ENCODE data around the gene KCNQ1OT1. TPM values are rescaled to one million over a fixed set of nuclear protein-coding genes. Genes with fewer than 3 reads are reported as not detected.

Gene KCNQ1OT1
- total RNA-seq, 2 donors from 2014 or later: 0.26 to 0.35 TPM

DNA sequence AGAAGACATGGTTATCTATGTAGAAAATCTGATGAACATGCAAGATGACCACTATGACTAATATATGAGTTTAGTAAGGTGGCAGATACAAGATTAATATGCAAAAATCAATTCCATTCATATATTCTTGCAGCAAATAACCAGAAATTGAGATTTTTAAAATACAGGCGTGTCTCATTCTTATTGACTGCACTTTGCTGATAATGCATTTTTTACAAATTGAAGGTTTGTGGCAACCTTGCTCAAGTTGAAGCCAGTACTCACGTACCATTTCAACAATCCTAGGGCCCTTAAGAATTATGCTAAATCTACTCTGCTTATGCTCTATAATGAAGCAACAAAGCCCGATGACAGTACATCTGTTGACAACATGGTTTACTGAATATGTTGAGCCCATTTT is 104.6 kb downstream of the KCNQ1OT1 start:
- no peaks in the 10 kb centered on the region for H3K4me1 Mint-ChIP-seq (ENCODE audit: low read depth)
- H3K27me3 Mint-ChIP-seq (ENCODE audit: low read depth): no peaks in the 10 kb centered on the region
- no peak for DNase-seq
- ATAC-seq (replicated peaks in 1 of 2): no peak
- peaks cover 5 to 6% of the 10 kb centered on the region in 2 donors for H3K9me3 Mint-ChIP-seq
- no peak overlapping the region for H3K27ac Mint-ChIP-seq
- H3K4me3 Mint-ChIP-seq: no peak overlapping the region
- peaks cover 7 to 14% of the 10 kb centered on the region in 2 donors for H3K36me3 Mint-ChIP-seq (ENCODE audit: insufficient read depth in 2 of 2)

DNA sequence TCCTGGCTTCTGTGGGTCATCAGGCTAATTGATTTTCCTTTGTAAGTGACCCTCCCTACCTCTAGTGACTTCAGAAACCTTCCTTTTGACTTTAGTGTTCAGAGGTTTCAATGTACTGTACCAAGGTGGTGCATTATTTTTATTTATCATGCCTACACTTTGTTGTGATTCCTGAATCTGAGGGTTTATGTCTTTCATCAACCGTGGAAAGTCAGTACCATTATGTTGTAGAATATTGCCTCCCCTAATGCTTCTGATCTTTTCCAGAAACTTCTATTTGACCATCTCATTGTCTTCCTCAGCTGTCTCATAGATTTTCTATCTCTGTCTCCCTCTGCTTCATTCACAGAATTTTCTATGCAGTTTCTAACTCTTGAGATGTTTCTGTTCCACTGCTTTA is 105.5 kb downstream of the KCNQ1OT1 start:
- Mint-ChIP-seq H3K36me3 (ENCODE audit: insufficient read depth in 2 of 2) (peaks cover 7 to 13% of the 10 kb centered on the region in 2 donors), H3K27me3 (ENCODE audit: low read depth) (no peaks in the 10 kb centered on the region), H3K27ac (peak overlapping the region; percentile 36), H3K9me3 (peaks cover 5 to 6% of the 10 kb centered on the region in 2 donors), H3K4me1 (ENCODE audit: low read depth) (no peaks in the 10 kb centered on the region), H3K4me3 (no peak overlapping the region)
- no peak for ATAC-seq (replicated peaks in 1 of 2)
- no peak for DNase-seq

DNA sequence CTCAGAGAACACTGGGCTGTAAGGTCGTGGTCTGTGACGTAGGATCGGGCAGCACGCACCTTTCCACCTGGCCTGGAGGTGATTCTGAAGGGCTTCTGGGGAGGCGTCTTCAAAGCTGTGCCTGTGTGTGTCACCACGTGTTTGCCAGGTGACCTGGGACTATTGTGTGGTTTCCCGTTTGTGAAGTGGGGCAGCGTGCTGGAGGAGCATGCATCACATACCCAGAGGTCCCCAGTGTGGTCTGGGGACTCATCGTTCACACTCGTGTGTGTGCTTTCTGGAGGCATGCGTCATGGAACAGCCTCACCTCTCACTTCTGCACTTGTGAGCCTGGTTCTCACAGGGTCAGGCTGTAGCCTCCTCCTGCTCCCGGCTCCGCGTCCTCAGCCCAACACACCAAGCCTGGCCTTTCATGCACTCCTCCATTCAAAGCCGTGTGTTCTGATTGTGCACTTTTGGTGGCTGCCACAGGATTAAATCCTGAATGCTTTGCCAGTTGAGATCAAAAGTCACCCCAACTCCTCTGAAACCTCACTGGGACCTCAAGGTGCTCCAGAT is 106.3 kb downstream of the KCNQ1OT1 start:
- Mint-ChIP-seq H3K9me3 (peaks cover 2 to 5% of the 10 kb centered on the region in 2 donors), H3K27me3 (ENCODE audit: low read depth) (no peaks in the 10 kb centered on the region), H3K27ac (no peak overlapping the region), H3K36me3 (ENCODE audit: insufficient read depth in 2 of 2) (peaks cover 6 to 7% of the 10 kb centered on the region in 2 donors), H3K4me1 (ENCODE audit: low read depth) (no peaks in the 10 kb centered on the region), H3K4me3 (no peak overlapping the region)
- DNase-seq (no peak), ATAC-seq (replicated peaks in 1 of 2) (no peak)

DNA sequence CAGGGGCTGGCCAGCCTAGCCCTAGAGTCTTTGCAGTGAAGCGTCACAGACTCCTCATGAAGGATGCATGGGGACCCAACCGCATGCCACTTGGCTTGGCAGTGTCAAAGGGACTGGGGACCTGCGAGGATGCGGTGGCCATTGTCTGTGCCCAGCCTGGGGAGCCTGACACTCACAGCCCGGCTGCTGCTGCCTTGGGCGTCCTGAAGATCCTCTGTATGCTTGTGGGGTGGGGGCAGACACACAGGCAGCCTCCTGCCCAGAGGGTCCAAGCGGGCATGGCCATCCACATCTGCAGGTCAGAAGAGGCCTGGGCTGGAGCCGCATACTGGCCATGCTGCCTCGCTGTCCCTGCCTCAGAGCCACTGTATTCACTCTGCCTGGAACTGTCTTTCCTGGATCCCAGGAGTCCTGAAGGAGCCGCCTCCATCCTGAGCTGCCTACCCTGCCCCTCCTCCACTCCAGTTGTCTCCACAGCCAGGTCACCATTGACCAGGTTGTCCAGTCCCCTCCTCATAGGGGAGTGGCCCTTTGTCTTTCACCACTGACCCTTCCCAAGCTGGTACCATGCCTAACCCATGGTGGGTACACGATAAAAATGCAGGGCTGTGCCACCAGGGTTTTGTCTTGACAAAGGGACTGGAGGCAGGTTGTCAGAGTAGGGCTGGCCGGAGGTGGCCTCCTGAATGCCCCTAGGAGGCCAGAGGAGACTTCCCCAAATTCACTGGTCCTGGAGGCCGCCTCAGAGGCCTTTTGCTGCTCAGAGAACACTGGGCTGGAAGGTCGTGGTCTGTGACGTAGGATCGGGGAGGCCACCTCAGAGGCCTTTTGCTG is 107.0 kb downstream of the KCNQ1OT1 start:
- peaks cover 0 to 7% of the 10 kb centered on the region in 2 donors for H3K36me3 Mint-ChIP-seq (ENCODE audit: insufficient read depth in 2 of 2)
- H3K27me3 Mint-ChIP-seq (ENCODE audit: low read depth): no peaks in the 10 kb centered on the region
- no peak for ATAC-seq (replicated peaks in 1 of 2)
- no peak overlapping the region for H3K4me3 Mint-ChIP-seq
- no peak for DNase-seq
- no peak overlapping the region for H3K27ac Mint-ChIP-seq
- no peaks in the 10 kb centered on the region for H3K4me1 Mint-ChIP-seq (ENCODE audit: low read depth)
- H3K9me3 Mint-ChIP-seq: peaks cover 2% of the 10 kb centered on the region in 2 donors

DNA sequence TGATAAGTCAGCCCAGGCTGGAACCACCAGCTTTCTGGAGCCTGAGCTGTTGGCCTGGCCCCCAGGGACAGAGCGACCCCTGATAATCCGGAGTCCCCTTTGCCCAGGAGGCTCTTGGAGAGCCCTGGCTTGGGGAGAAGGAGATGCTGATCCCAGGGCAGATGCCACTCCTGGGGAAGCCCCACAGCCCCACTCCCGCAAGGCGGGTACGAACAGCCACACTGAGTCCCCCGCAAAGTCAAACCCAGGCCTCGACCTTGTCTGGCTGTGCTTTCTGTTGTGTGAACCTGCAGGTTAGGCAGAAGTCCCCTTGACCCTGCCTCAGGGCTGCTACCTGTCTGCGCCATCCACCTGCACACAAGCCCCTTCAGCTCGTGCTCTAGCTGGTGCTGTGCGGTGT is 108.0 kb downstream of the KCNQ1OT1 start:
- peaks cover 2% of the 10 kb centered on the region in 2 donors for H3K9me3 Mint-ChIP-seq
- H3K4me3 Mint-ChIP-seq: no peak overlapping the region
- H3K27ac Mint-ChIP-seq: no peak overlapping the region
- H3K27me3 Mint-ChIP-seq (ENCODE audit: low read depth): no peaks in the 10 kb centered on the region
- peaks cover 0 to 7% of the 10 kb centered on the region in 2 donors for H3K36me3 Mint-ChIP-seq (ENCODE audit: insufficient read depth in 2 of 2)
- no peaks in the 10 kb centered on the region for H3K4me1 Mint-ChIP-seq (ENCODE audit: low read depth)
- ATAC-seq (replicated peaks in 1 of 2): no peak
- no peak for DNase-seq

DNA sequence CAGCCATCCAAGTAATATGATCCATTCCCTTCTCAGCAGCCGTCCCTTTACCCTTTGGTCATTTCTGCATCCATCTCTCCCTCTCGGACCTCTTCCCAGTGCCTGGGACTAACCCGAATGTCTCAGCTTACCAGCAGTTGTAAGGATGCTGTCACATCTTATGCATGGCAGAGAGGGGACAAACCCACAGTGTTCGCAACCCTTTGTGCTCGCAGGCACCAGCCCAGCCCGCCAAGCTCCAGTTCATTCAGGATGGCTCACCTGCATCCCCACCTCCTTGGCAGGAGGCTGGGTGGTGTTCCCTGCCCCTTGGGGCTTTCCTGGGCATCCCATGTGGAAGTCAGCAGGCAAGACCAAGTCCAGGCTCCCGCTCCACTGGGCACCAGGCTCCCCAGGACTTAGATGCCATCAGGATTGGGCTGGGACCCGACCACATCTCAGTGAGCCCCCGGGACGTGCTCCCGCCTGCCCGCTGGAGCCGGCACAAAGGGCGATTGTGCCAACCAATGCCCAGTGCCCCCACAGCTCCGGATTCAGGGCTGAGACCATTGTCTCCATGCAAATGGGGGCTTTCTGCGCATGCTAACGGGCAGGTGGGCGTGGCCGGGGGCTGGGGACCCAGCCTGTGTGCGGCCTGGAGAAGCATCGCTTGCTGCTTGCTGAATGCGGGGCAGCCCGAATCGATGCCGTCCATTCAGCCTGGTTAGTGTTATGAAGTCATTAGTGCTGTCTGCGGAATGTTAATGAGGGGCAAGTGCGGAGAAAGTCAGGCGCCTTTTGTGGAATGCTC is 108.6 kb downstream of the KCNQ1OT1 start:
- ATAC-seq (replicated peaks in 1 of 2) (no peak), DNase-seq (no peak)
- Mint-ChIP-seq H3K27me3 (ENCODE audit: low read depth) (no peaks in the 10 kb centered on the region), H3K9me3 (peaks cover 2% of the 10 kb centered on the region in 2 donors), H3K4me1 (ENCODE audit: low read depth) (no peaks in the 10 kb centered on the region), H3K27ac (no peak overlapping the region), H3K4me3 (no peak overlapping the region), H3K36me3 (ENCODE audit: insufficient read depth in 2 of 2) (peaks cover 0 to 7% of the 10 kb centered on the region in 2 donors)

DNA sequence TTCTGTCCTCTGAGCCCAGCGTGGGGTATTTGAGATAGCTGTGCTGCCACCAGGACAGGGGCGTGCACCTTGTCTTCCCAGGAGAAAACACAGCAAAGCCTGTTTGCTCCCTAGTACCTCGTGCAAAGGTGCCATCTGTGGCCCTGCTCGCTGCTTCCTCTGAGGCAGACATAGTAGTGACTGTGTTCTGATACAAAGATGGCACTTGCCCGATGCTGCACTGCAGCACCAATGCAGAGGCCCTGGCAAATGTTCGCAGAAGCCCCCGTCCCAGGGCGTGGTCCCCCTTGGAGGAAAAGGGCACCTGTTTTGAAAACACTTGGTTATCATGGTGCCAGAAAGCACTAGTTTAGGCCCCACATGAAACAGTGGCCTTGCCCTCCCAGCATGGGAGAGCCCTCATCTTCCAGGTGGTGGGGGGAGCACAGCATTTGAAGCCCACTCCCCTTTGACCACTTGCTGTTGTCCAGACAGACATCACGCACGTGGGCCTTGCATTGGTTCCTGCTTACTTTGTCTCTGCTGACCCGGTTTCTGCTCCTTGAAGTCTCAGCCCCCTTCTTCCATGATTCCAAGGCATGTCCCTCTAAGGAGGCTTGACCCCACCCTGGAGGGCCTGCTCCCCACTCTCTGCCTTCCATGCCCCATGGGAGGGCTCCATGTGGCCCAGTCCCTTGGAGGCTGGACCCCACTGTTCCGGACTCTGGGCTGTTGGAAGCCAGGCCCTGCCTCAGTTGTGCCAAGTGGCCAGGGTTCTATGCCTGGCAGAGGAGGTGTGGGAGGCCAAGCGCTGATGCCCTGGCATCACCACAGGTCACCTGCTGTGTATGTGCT is 109.4 kb downstream of the KCNQ1OT1 start:
- H3K27me3 Mint-ChIP-seq (ENCODE audit: low read depth): no peaks in the 10 kb centered on the region
- H3K27ac Mint-ChIP-seq: no peak overlapping the region
- ATAC-seq (replicated peaks in 1 of 2) (no peak), DNase-seq (no peak)
- peaks cover 0 to 2% of the 10 kb centered on the region in 2 donors for H3K9me3 Mint-ChIP-seq
- H3K36me3 Mint-ChIP-seq (ENCODE audit: insufficient read depth in 2 of 2): peaks cover 0 to 5% of the 10 kb centered on the region in 2 donors
- no peak overlapping the region for H3K4me3 Mint-ChIP-seq
- no peaks in the 10 kb centered on the region for H3K4me1 Mint-ChIP-seq (ENCODE audit: low read depth)

DNA sequence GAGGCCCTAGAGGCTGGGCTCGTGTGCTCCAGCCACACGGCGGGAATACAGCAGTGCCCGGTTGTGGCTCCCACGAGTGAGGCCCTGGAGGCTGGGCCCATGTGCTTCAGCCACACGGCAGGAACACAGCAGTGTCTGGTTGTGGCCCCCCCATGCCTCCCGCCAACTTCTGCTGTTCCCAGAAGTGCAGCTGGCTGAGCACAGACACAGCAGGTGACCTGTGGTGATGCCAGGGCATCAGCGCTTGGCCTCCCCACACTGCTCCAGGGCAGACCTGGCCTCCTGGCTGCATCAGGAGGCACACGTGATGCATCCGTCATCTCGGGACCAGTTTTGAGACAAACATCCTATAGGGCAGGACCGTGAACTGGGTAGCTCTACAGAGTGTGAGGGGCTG is 110.3 kb downstream of the KCNQ1OT1 start:
- Mint-ChIP-seq H3K4me3 (no peak overlapping the region), H3K36me3 (ENCODE audit: insufficient read depth in 2 of 2) (peaks cover 0 to 5% of the 10 kb centered on the region in 2 donors), H3K27me3 (ENCODE audit: low read depth) (no peaks in the 10 kb centered on the region), H3K9me3 (peaks cover 0 to 2% of the 10 kb centered on the region in 2 donors), H3K4me1 (ENCODE audit: low read depth) (no peaks in the 10 kb centered on the region), H3K27ac (no peak overlapping the region)
- ATAC-seq (replicated peaks in 1 of 2): no peak
- no peak for DNase-seq

DNA sequence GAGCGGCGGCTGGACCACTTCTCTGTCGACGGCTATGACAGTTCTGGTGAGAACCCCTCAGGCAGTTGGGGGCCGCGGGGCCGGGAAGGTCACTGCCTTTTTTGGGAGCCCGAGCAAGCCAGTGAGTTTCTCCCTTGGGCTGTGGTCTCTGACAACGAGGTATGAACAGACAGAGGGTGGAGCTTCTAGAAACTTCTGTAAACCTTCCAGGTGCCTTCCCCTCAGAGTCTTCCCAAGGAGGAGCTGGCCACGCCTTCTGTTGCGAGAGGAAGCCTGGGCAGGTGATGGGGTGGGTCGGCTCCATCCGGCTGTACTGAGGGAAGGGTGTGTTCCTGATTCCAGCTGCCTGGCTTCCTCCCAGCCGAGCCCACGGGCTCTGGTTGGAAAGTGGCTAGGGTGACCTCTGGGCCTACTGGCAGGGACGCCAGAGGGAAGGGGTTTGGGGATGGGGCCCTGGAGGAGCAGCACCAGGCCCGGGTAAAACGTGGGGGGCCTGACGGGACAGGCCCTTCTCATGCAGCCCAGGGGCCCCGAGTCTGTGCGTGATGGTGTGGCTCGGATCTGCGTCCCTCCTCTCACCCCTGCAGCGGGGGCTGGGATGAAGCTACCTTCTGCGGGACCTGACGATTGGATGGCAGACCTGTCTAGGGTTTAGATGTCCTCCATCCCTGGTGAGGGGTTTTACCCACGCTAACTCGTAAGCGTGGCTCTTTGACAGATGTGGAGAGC is 110.8 kb downstream of the KCNQ1OT1 start:
- H3K4me1 Mint-ChIP-seq (ENCODE audit: low read depth): no peaks in the 10 kb centered on the region
- H3K27me3 Mint-ChIP-seq (ENCODE audit: low read depth): no peaks in the 10 kb centered on the region
- DNase-seq (no peak), ATAC-seq (replicated peaks in 1 of 2) (no peak)
- H3K9me3 Mint-ChIP-seq: peaks cover 0 to under 1% of the 10 kb centered on the region in 2 donors
- no peak overlapping the region for H3K27ac Mint-ChIP-seq
- peaks cover 0 to 1% of the 10 kb centered on the region in 2 donors for H3K36me3 Mint-ChIP-seq (ENCODE audit: insufficient read depth in 2 of 2)
- H3K4me3 Mint-ChIP-seq: no peak overlapping the region

DNA sequence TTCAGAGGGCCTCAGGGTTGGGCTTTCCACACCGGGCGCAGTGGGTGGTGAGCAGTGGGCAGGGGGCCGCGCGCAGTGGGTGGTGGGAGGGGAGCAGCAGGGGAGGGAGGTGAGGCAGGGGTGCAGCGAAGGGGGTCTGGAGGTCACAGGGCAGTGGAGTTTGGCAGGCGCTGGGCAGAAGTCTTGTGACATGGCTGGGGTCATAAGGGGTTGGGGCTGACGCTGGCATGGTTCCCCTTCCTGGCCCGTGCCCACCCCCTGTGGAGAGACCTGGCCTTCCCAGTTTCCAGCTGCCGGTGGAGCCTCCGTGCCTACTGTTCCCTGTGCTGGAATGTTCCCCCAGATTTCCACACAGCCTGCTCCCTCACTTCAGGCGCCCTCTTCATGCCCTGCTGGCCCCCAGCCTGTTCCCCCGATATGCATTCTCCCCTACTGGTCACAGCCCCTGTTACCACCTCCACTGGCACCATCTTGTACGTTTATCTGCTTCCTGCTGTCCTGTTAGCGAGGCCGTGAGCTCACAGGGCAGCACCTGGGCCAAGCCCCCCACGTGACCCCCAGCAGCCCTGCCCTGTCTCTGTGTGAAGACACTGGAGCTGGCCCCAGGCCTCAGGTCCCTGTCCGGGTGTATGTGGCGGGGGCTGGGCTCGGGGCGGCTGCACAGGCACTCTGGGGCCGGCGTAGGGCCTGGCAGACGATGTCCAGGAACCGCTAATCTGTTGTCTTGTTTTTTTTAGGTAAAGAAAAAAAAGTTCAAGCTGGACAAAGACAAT is 111.6 kb downstream of the KCNQ1OT1 start:
- Mint-ChIP-seq H3K9me3 (no peaks in the 10 kb centered on the region), H3K4me3 (no peak overlapping the region), H3K27me3 (ENCODE audit: low read depth) (no peaks in the 10 kb centered on the region), H3K4me1 (ENCODE audit: low read depth) (no peaks in the 10 kb centered on the region), H3K36me3 (ENCODE audit: insufficient read depth in 2 of 2) (no peaks in the 10 kb centered on the region), H3K27ac (no peak overlapping the region)
- ATAC-seq (replicated peaks in 1 of 2) (no peak), DNase-seq (no peak)

DNA sequence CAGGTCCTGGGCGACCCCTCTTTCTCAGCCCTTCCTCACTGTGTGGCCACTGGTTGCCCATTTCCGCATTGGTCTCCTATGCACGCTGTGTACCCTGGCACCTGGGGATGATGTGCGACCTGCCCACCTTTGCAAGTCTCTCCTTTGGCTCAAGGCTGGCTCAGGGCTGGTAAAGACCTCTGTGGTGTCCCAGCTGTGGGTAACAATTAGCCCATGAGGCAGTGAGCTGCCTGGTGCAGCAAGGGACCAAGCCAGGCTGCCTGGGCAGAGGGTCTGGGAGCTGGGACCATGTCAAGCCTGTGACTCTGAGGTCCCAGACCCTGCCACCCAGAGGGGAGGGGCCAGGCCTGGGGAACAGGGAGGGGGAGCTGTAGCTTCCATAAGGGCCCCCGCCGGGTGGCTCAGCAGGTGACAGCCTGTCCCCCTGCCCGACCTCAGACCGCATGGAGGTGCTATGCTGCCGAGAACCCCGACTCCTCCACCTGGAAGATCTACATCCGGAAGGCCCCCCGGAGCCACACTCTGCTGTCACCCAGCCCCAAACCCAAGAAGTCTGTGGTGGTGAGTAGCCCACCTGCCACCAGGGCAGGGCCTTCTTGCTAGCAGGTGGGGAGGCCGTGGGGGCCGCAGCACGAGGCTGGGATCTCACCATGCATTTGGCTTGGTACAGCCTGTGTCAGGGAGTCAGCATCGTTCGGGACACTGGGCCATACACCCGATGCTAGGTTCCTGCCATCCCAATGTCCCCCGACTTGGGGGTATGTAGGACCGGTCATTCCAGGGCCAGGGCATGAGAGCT is 112.5 kb downstream of the KCNQ1OT1 start:
- no peak for DNase-seq
- H3K9me3 Mint-ChIP-seq: no peaks in the 10 kb centered on the region
- H3K4me1 Mint-ChIP-seq (ENCODE audit: low read depth): no peaks in the 10 kb centered on the region
- no peaks in the 10 kb centered on the region for H3K27me3 Mint-ChIP-seq (ENCODE audit: low read depth)
- no peak overlapping the region for H3K4me3 Mint-ChIP-seq
- H3K36me3 Mint-ChIP-seq (ENCODE audit: insufficient read depth in 2 of 2): no peaks in the 10 kb centered on the region
- no peak overlapping the region for H3K27ac Mint-ChIP-seq
- ATAC-seq (replicated peaks in 1 of 2): no peak
